Measurements from ENCODE around the gene COX4I2. TPM values are rescaled to one million over a fixed set of nuclear protein-coding genes. Genes with fewer than 3 reads are reported as not detected.

The COX4I2 gene
- total RNA-seq, 1 donor from 2014 or later, result 61.4 TPM

- no peak for DNase-seq (ENCODE audit: low spot score in 2 of 2)
- no peak overlapping the region for H3K4me3 ChIP-seq
- no peak for TF ChIP-seq CTCF (IDR thresholded peaks at IDR 0.05)
- H3K27ac ChIP-seq, result peak overlapping the region; percentile 4 to 60
- H3K36me3 ChIP-seq, result peaks cover 9 to 41% of the 10 kb centered on the region in 2 donors
- no peaks in the 10 kb centered on the region for H3K27me3 ChIP-seq
- intact Hi-C loops (cut with DNase I), result no loop called here
- H3K9me3 ChIP-seq, result no peaks in the 10 kb centered on the region
- peaks cover 0 to 43% of the 10 kb centered on the region in 2 donors for H3K4me1 ChIP-seq
Observed at GRCh38 chr20:31685853-31686643, 48.3 kb downstream of the COX4I2 start.

GRCh38 chr20:31687777-31688176 is 50.1 kb downstream of the COX4I2 start:
- H3K27me3 ChIP-seq, result no peaks in the 10 kb centered on the region
- intact Hi-C loops (cut with DNase I), result no loop called here
- H3K27ac ChIP-seq, result peak overlapping the region; percentile 8 to 38
- H3K9me3 ChIP-seq, result no peaks in the 10 kb centered on the region
- peaks cover 0 to 39% of the 10 kb centered on the region in 2 donors for H3K4me1 ChIP-seq
- no peak for DNase-seq (ENCODE audit: low spot score in 2 of 2)
- TF ChIP-seq CTCF (IDR thresholded peaks at IDR 0.05), result no peak
- peaks cover 9 to 53% of the 10 kb centered on the region in 2 donors for H3K36me3 ChIP-seq
- no peak overlapping the region for H3K4me3 ChIP-seq

GRCh38 chr20:31689141-31689540 is 51.4 kb downstream of the COX4I2 start:
- no peak overlapping the region for H3K4me3 ChIP-seq
- TF ChIP-seq CTCF (IDR thresholded peaks at IDR 0.05), result no peak
- H3K9me3 ChIP-seq, result no peaks in the 10 kb centered on the region
- H3K4me1 ChIP-seq, result peaks cover 0 to 46% of the 10 kb centered on the region in 2 donors
- peaks cover 9 to 50% of the 10 kb centered on the region in 2 donors for H3K36me3 ChIP-seq
- no peaks in the 10 kb centered on the region for H3K27me3 ChIP-seq
- no peak for DNase-seq (ENCODE audit: low spot score in 2 of 2)
- H3K27ac ChIP-seq, result peak overlapping the region; percentile 34 to 62
- intact Hi-C loops (cut with DNase I), result no loop called here

- Histone ChIP-seq H3K4me3 (no peak overlapping the region), H3K27ac (peak overlapping the region; percentile 24 to 34), H3K27me3 (no peaks in the 10 kb centered on the region), H3K36me3 (peaks cover 9 to 46% of the 10 kb centered on the region in 2 donors), H3K9me3 (no peaks in the 10 kb centered on the region), H3K4me1 (peaks cover 0 to 43% of the 10 kb centered on the region in 2 donors)
- no peak for TF ChIP-seq CTCF (IDR thresholded peaks at IDR 0.05)
- intact Hi-C loops (cut with DNase I), result no loop called here
- DNase-seq (ENCODE audit: low spot score in 2 of 2), result no peak
Observed at GRCh38 chr20:31690124-31690666, 52.5 kb downstream of the COX4I2 start.

DNA sequence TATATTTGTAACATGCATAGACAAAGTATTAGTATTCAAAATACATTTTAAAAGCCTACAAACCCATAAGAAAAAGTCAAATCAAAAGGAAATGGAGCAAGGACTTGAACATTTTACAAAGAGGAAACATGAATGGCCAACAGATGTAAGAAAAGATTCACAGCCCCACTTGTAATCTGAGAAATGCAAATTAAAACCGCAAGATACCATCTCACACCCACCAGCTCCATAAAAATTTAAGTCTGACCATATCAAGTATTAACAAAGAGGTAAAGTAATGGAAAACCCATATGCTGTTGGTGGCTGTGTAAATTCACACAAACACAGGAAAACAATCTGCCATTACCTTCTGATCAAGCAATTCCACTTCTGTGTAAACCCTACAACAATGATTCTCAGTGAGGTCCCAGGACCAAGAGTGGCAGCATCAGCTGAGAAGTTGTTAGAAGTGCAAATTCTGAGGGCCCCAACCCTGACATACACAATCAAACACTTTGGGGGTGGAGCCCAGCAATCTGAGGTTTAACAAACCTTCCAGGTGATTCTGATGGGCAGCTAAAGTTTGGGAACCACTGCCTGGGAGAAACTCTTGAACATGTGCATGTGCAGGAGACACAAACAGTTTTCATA is 54.0 kb downstream of the COX4I2 start:
- Histone ChIP-seq H3K4me1 (peaks cover 4 to 41% of the 10 kb centered on the region in 2 donors), H3K4me3 (no peak overlapping the region), H3K36me3 (peaks cover 14 to 40% of the 10 kb centered on the region in 2 donors), H3K27ac (peak overlapping the region; percentile 10 to 51), H3K9me3 (no peaks in the 10 kb centered on the region), H3K27me3 (no peaks in the 10 kb centered on the region)
- DNase-seq (ENCODE audit: low spot score in 2 of 2), result no peak
- TF ChIP-seq CTCF (IDR thresholded peaks at IDR 0.05), result no peak
- intact Hi-C loops (cut with DNase I), result no loop called here
